ENCODE data around the gene DNM1. TPM values are rescaled to one million over a fixed set of nuclear protein-coding genes. Genes with fewer than 3 reads are reported as not detected.

Gene DNM1
- total RNA-seq, 1 experiment from 2014 or later, result 3.9 TPM

DNA sequence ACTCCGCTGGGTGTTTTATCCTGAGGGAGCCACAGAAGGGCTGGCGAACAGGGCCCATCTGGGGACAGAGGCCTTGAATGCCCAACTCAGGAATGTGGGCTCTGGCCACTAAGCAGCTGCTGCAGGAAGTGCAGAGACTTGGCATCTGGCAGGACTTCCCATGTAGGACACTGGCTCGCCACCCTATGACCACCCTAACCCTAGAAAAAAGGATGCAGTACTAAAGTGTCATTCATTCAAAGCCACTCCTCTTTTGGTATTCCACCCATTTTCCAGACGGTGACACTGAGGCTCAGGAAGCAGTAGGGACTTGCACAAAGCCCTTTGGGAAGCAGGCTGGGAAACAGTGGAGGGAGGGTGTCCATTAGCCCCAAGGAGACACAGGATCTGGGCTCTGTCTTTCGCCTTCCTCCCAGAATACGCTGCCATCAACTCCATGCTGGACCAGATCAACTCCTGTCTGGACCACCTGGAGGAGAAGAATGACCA, 40.1 kb upstream of the DNM1 start:
- BruUV-seq (replicated peaks), result no TSS peak
- Mint-ChIP-seq H3K4me3 (ENCODE audit: unreplicated experiment) (no peak overlapping the region), H3K27me3 (ENCODE audit: insufficient read depth, unreplicated experiment) (no peaks in the 10 kb centered on the region), H3K4me1 (ENCODE audit: low read depth, unreplicated experiment) (no peaks in the 10 kb centered on the region), H3K9me3 (ENCODE audit: unreplicated experiment) (no peaks in the 10 kb centered on the region), H3K36me3 (ENCODE audit: insufficient read depth, unreplicated experiment) (peaks cover 53% of the 10 kb centered on the region), H3K27ac (ENCODE audit: unreplicated experiment) (no peak overlapping the region)
- no peak for TF ChIP-seq CTCF (IDR thresholded peaks at IDR 0.05; ENCODE audit: insufficient read depth in 1 of 2, low read depth in 1 of 2, low read length in 1 of 2, severe bottlenecking in 1 of 2, unreplicated experiment in 1 of 2)
- Histone ChIP-seq H3K27me3 (replicated peaks; ENCODE audit: control insufficient read depth, insufficient read depth, low read length) (no peaks in the 10 kb centered on the region), H3K9me3 (no peaks in the 10 kb centered on the region), H3K36me3 (ENCODE audit: control insufficient read depth, insufficient read depth, low read length) (peaks cover 2% of the 10 kb centered on the region), H3K4me1 (peaks cover 8% of the 10 kb centered on the region; the same call in 1 of the 2 replicates), H3K4me3 (ENCODE audit: low read depth, low read length) (no peak overlapping the region)
- CTCF ChIA-PET, result no interaction called here
- POLR2A ChIA-PET, result no interaction called here
- DNase-seq, result no peak
- intact Hi-C loops (cut with micrococcal nuclease; ENCODE audit: unreplicated experiment), result no loop called here

- BruUV-seq (replicated peaks), result no TSS peak
- peaks cover 2% of the 10 kb centered on the region for H3K36me3 ChIP-seq (ENCODE audit: control insufficient read depth, insufficient read depth, low read length)
- TF ChIP-seq CTCF (IDR thresholded peaks at IDR 0.05; ENCODE audit: insufficient read depth in 1 of 2, low read depth in 1 of 2, low read length in 1 of 2, severe bottlenecking in 1 of 2, unreplicated experiment in 1 of 2), result no peak
- ChIA-PET POLR2A (no interaction called here), CTCF (no interaction called here)
- no peak overlapping the region for H3K4me3 Mint-ChIP-seq (ENCODE audit: unreplicated experiment)
- no peak for DNase-seq
- H3K4me1 Mint-ChIP-seq (ENCODE audit: low read depth, unreplicated experiment), result no peaks in the 10 kb centered on the region
- intact Hi-C loops (cut with micrococcal nuclease; ENCODE audit: unreplicated experiment), result no loop called here
- H3K4me1 ChIP-seq, result peaks cover 8% of the 10 kb centered on the region; the same call in 1 of the 2 replicates
- no peaks in the 10 kb centered on the region for H3K9me3 Mint-ChIP-seq (ENCODE audit: unreplicated experiment)
- H3K4me3 ChIP-seq (ENCODE audit: low read depth, low read length), result no peak overlapping the region
- no peaks in the 10 kb centered on the region for H3K27me3 Mint-ChIP-seq (ENCODE audit: insufficient read depth, unreplicated experiment)
- H3K9me3 ChIP-seq, result no peaks in the 10 kb centered on the region
- no peak overlapping the region for H3K27ac Mint-ChIP-seq (ENCODE audit: unreplicated experiment)
- H3K27me3 ChIP-seq (replicated peaks; ENCODE audit: control insufficient read depth, insufficient read depth, low read length), result no peaks in the 10 kb centered on the region
- H3K36me3 Mint-ChIP-seq (ENCODE audit: insufficient read depth, unreplicated experiment), result peaks cover 60% of the 10 kb centered on the region
These were observed 39.5 kb upstream of the DNM1 start for GRCh38 chr9:128163523-128164306.

GRCh38 chr9:128164307-128164885, 38.8 kb upstream of the DNM1 start:
- H3K4me3 Mint-ChIP-seq (ENCODE audit: unreplicated experiment), result no peak overlapping the region
- ChIA-PET POLR2A (no interaction called here), CTCF (no interaction called here)
- BruUV-seq (replicated peaks), result no TSS peak
- Histone ChIP-seq H3K36me3 (ENCODE audit: control insufficient read depth, insufficient read depth, low read length) (peaks cover 2% of the 10 kb centered on the region), H3K4me3 (ENCODE audit: low read depth, low read length) (no peak overlapping the region), H3K9me3 (no peaks in the 10 kb centered on the region), H3K27me3 (replicated peaks; ENCODE audit: control insufficient read depth, insufficient read depth, low read length) (no peaks in the 10 kb centered on the region), H3K4me1 (peaks cover 6% of the 10 kb centered on the region; the same call in 1 of the 2 replicates)
- no peak overlapping the region for H3K27ac Mint-ChIP-seq (ENCODE audit: unreplicated experiment)
- no peaks in the 10 kb centered on the region for H3K9me3 Mint-ChIP-seq (ENCODE audit: unreplicated experiment)
- no peak for TF ChIP-seq CTCF (IDR thresholded peaks at IDR 0.05; ENCODE audit: insufficient read depth in 1 of 2, low read depth in 1 of 2, low read length in 1 of 2, severe bottlenecking in 1 of 2, unreplicated experiment in 1 of 2)
- no peaks in the 10 kb centered on the region for H3K4me1 Mint-ChIP-seq (ENCODE audit: low read depth, unreplicated experiment)
- no peak for DNase-seq
- no peaks in the 10 kb centered on the region for H3K27me3 Mint-ChIP-seq (ENCODE audit: insufficient read depth, unreplicated experiment)
- intact Hi-C loops (cut with micrococcal nuclease; ENCODE audit: unreplicated experiment), result no loop called here
- H3K36me3 Mint-ChIP-seq (ENCODE audit: insufficient read depth, unreplicated experiment), result peaks cover 65% of the 10 kb centered on the region

Measured in Caco-2 (cell line).